Measurements from ENCODE around the gene LIN7B.
"Not testable (repeated sequence)": the region's sequence is repeated elsewhere in the genome, so short reads cannot be mapped to it uniquely, and the experiment has no call there.

Gene LIN7B

GRCh38 chr19:49118565-49119410, 4.6 kb downstream of the LIN7B start, which contains the start of gene C19orf73:
C19orf73 (minus strand) TSS chr19:49119143; CDS start chr19:49119022, 121 bp downstream.
- DNase-seq (ENCODE audit: low read depth in 2 of 2) = peak; percentile 92 to 93

- DNase-seq (ENCODE audit: low read depth in 2 of 2) = no peak
These were observed 5.5 kb downstream of the LIN7B start, which contains the start of gene PPFIA3 for GRCh38 chr19:49119411-49120324. PPFIA3 (plus strand) TSS chr19:49119544; CDS start chr19:49127874, 8,330 bp downstream.

- DNase-seq (ENCODE audit: low read depth in 2 of 2) = no peak
These were observed 6.1 kb downstream of the LIN7B start for GRCh38 chr19:49120325-49120683.

GRCh38 chr19:49120868-49121267, 6.7 kb downstream of the LIN7B start:
- DNase-seq (ENCODE audit: low read depth in 2 of 2) = no peak

GRCh38 chr19:49121841-49122240, 7.7 kb downstream of the LIN7B start:
- not testable (repeated sequence) for DNase-seq (ENCODE audit: low read depth in 2 of 2)

GRCh38 chr19:49123285-49123684, 9.1 kb downstream of the LIN7B start:
- not testable (repeated sequence) for DNase-seq (ENCODE audit: low read depth in 2 of 2)

GRCh38 chr19:49125025-49125731, 11.0 kb downstream of the LIN7B start:
- DNase-seq (ENCODE audit: low read depth in 2 of 2) = no peak

- DNase-seq (ENCODE audit: low read depth in 2 of 2) = no peak
These were observed 12.4 kb downstream of the LIN7B start for GRCh38 chr19:49126575-49126974.

GRCh38 chr19:49127225-49127624, 13.1 kb downstream of the LIN7B start:
- not testable (repeated sequence) for DNase-seq (ENCODE audit: low read depth in 2 of 2)

- peak; percentile 87 to 94 for DNase-seq (ENCODE audit: low read depth in 2 of 2)
These were observed 13.7 kb downstream of the LIN7B start for GRCh38 chr19:49127674-49128544.

- DNase-seq (ENCODE audit: low read depth in 2 of 2) = no peak
These were observed 14.5 kb downstream of the LIN7B start for GRCh38 chr19:49128545-49129237.

GRCh38 chr19:49129238-49129583, 15.0 kb downstream of the LIN7B start:
- DNase-seq (ENCODE audit: low read depth in 2 of 2) = no peak

GRCh38 chr19:49130325-49130724, 16.2 kb downstream of the LIN7B start:
- no peak for DNase-seq (ENCODE audit: low read depth in 2 of 2)

- DNase-seq (ENCODE audit: low read depth in 2 of 2) = no peak
These were observed 18.9 kb downstream of the LIN7B start for GRCh38 chr19:49132974-49133609.

GRCh38 chr19:49133621-49134454, 19.7 kb downstream of the LIN7B start:
- peak in 1 of 2 donors; percentile 51 for DNase-seq (ENCODE audit: low read depth in 2 of 2)

- no peak for DNase-seq (ENCODE audit: low read depth in 2 of 2)
These were observed 21.5 kb downstream of the LIN7B start for GRCh38 chr19:49135686-49136085.

GRCh38 chr19:49136771-49137171, 22.6 kb downstream of the LIN7B start:
- DNase-seq (ENCODE audit: low read depth in 2 of 2) = no peak

- DNase-seq (ENCODE audit: low read depth in 2 of 2) = no peak
These were observed 26.8 kb downstream of the LIN7B start for GRCh38 chr19:49140951-49141350.

- no peak for DNase-seq (ENCODE audit: low read depth in 2 of 2)
These were observed 27.2 kb downstream of the LIN7B start for GRCh38 chr19:49141352-49141751.
